Calu3 (cell line): ENCODE results near the gene FOXE1. TPM values are rescaled to one million over a fixed set of nuclear protein-coding genes. Genes with fewer than 3 reads are reported as not detected.

Experiments used
- Bru-seq: library from RNA; stranded (reverse); fragments of 400-500 nt; gene quantifications from one replicate; lab custom pipeline; 2021; lab: Mats Ljungman, UMichigan
- BruChase-seq, 2 experiments: library from RNA; stranded (reverse); fragments of 400-500 nt; gene quantifications; one replicate each; lab custom pipeline; 2021; lab: Mats Ljungman, UMichigan
- BruUV-seq: library from RNA; stranded (reverse); fragments of 400-500 nt; replicated peaks from 2 replicates; lab custom pipeline; 2021; lab: Mats Ljungman, UMichigan
- CTCF ChIA-PET: fragments of 300-600 bp; sonication (Branson Sonifier 250); formaldehyde crosslinking; loops from one replicate; lab custom pipeline; 2022; ENCODE audit warnings: antibody characterized with exemption; lab: Charles Lee
- DNase-seq: peaks from one replicate; pipeline ENCODE4 v3.0.0; 2022
- H3K27ac Mint-ChIP-seq: one replicate; pipeline ENCODE4 v1.8.0; 2022; ENCODE audit warnings: mixed read lengths; ENCODE audit not compliant: unreplicated experiment
- H3K27me3 Mint-ChIP-seq: one replicate; pipeline ENCODE4 v1.8.0; 2022; ENCODE audit warnings: mixed read lengths; ENCODE audit not compliant: unreplicated experiment
- H3K36me3 Mint-ChIP-seq: one replicate; pipeline ENCODE4 v1.8.0; 2022; ENCODE audit warnings: mild to moderate bottlenecking, moderate library complexity, mixed read lengths; ENCODE audit not compliant: insufficient read depth, unreplicated experiment
- H3K4me1 Mint-ChIP-seq: one replicate; pipeline ENCODE4 v1.8.0; 2022; ENCODE audit warnings: mild to moderate bottlenecking, low read depth, mixed read lengths; ENCODE audit not compliant: unreplicated experiment
- H3K4me3 Mint-ChIP-seq: one replicate; pipeline ENCODE4 v1.8.0; 2022; ENCODE audit warnings: mild to moderate bottlenecking, low read depth, moderate library complexity, mixed read lengths; ENCODE audit not compliant: unreplicated experiment
- H3K9me3 Mint-ChIP-seq: one replicate; pipeline ENCODE4 v1.8.0; 2022; ENCODE audit warnings: low read depth, mixed read lengths; ENCODE audit not compliant: unreplicated experiment
- intact Hi-C: fragments of 100-400 bp; cut with micrococcal nuclease; formaldehyde crosslinking; loops from one replicate; pipeline ENCODE4 v1.10.0; 2022; ENCODE audit not compliant: unreplicated experiment
- long read RNA-seq: library from polyadenylated mRNA; stranded (forward); transcript quantifications from one replicate; pipeline ENCODE4 v2.0.0, GENCODE V29; 2022
- total RNA-seq: library from RNA; stranded (reverse); gene quantifications from 2 replicates; pipeline ENCODE4 v1.2.3, GENCODE V29; 2022
- TF ChIP-seq, protein P1 (sequence below): fragments of 200-600 bp; IDR thresholded peaks from one replicate; pipeline ENCODE4 v1.8.0; 2022; ENCODE audit warnings: antibody characterized with exemption; ENCODE audit not compliant: unreplicated experiment

The FOXE1 gene
- total RNA-seq (9.1 and 12.0 TPM in 2 replicates), Bru-seq, nascent RNA (percentile 65 among the genes with signal in this experiment), BruChase-seq, experiment 1, labeled RNA remaining after a 6-hour chase (percentile 73 among the genes with signal in this experiment), BruChase-seq, experiment 2, labeled RNA remaining after a 2-hour chase (percentile 84 among the genes with signal in this experiment)
- long read RNA-seq, transcript FOXE1-201 (1 exons, 3,462 nt): major isoform, 20 of 20 reads
- long read RNA-seq, partial matches to known transcripts: 0 of 20 reads
- long read RNA-seq, other reads (novel, unspliced or antisense): 0 of 20 reads

- TF ChIP-seq, protein P1, sequence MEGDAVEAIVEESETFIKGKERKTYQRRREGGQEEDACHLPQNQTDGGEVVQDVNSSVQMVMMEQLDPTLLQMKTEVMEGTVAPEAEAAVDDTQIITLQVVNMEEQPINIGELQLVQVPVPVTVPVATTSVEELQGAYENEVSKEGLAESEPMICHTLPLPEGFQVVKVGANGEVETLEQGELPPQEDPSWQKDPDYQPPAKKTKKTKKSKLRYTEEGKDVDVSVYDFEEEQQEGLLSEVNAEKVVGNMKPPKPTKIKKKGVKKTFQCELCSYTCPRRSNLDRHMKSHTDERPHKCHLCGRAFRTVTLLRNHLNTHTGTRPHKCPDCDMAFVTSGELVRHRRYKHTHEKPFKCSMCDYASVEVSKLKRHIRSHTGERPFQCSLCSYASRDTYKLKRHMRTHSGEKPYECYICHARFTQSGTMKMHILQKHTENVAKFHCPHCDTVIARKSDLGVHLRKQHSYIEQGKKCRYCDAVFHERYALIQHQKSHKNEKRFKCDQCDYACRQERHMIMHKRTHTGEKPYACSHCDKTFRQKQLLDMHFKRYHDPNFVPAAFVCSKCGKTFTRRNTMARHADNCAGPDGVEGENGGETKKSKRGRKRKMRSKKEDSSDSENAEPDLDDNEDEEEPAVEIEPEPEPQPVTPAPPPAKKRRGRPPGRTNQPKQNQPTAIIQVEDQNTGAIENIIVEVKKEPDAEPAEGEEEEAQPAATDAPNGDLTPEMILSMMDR: no peak
- CTCF ChIA-PET: interaction anchor here (0.6 to 1.2 kb wide), 5 partner anchors 41 to 1187 kb away, joined by 3 to 4 read pairs (median 3); no protein-coding TSS in a partner anchor
- H3K4me1 Mint-ChIP-seq: no peaks in the 10 kb centered on the region
Measured at GRCh38 chr9:97853056-97853843, at the start of gene FOXE1. TSS of gene FOXE1 (plus strand) at chr9:97853226. CDS start at chr9:97853915, 689 bp downstream.

GRCh38 chr9:97804059-97804365, 49.0 kb upstream of the FOXE1 start:
- no peak for DNase-seq
- Mint-ChIP-seq H3K27me3 (no peaks in the 10 kb centered on the region), H3K4me3 (peak overlapping the region; percentile 61), H3K27ac (peak overlapping the region; percentile 71), H3K9me3 (no peaks in the 10 kb centered on the region), H3K36me3 (peaks cover 27% of the 10 kb centered on the region), H3K4me1 (peaks cover 27% of the 10 kb centered on the region)
- intact Hi-C loops: loop anchor here (5.0 kb wide), 1 partner anchor 92 kb away; no protein-coding TSS in a partner anchor
- BruUV-seq: no TSS peak
- TF ChIP-seq, protein P1: no peak
- CTCF ChIA-PET: no interaction called here

More at GRCh38 chr9:97853056-97853843, at the start of gene FOXE1:
- intact Hi-C loops: loop anchor here (2.0 to 5.0 kb wide), 2 partner anchors 50 to 141 kb away; no protein-coding TSS in a partner anchor
- no peaks in the 10 kb centered on the region for H3K27me3 Mint-ChIP-seq
- peak; percentile 45 for DNase-seq
- no TSS peak for BruUV-seq
- peak within 1 kb of the TSS; percentile 96 for H3K4me3 Mint-ChIP-seq
- H3K36me3 Mint-ChIP-seq: peaks cover 25% of the 10 kb centered on the region
- peak within 1 kb of the TSS; percentile 47 for H3K27ac Mint-ChIP-seq
- H3K9me3 Mint-ChIP-seq: no peaks in the 10 kb centered on the region

DNA sequence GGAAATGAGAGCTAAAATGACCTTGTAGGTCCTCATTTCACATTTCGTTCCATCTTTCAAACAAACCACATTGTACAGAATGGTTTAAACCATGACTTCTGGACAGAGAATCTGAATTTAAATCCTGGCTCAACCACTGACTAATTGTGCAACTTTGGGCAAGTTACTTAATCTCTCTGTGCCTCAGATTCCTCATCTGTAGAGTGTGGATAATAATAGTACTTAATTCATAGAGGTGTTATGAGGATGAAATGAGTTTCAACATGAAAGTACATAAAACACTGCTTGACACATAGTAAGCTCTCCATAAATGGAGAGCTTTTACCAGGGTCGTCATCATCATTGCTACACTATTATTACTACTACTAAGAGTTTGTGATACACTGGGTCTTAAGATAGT, 46.3 kb upstream of the FOXE1 start:
- Mint-ChIP-seq H3K27ac (no peak overlapping the region), H3K36me3 (peaks cover 30% of the 10 kb centered on the region), H3K9me3 (no peaks in the 10 kb centered on the region), H3K4me1 (peaks cover 27% of the 10 kb centered on the region), H3K4me3 (no peak overlapping the region), H3K27me3 (no peaks in the 10 kb centered on the region)
- CTCF ChIA-PET: no interaction called here
- TF ChIP-seq, protein P1: no peak
- no peak for DNase-seq
- intact Hi-C loops: no loop called here
- BruUV-seq: no TSS peak

DNA sequence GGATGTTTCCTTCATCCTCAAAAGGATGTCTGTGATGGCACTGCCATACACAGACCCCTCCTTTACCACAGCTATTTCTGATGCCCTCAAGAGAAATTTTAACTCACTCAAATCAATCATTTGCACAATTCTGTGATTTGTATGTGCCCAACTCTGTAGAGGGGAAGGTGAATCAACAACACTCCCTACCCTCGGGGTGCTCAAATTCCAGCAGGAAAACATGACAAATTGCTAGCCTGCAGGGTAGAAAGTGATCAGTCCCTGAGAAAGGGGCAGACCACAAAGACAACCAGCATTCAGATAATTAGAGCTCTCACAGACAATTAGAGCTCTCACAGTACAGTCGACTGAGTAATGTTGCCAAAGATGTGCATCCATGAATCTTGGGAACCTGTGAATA, 45.3 kb upstream of the FOXE1 start:
- Mint-ChIP-seq H3K36me3 (peaks cover 27% of the 10 kb centered on the region), H3K27ac (no peak overlapping the region), H3K9me3 (no peaks in the 10 kb centered on the region), H3K4me1 (peaks cover 24% of the 10 kb centered on the region), H3K27me3 (no peaks in the 10 kb centered on the region), H3K4me3 (no peak overlapping the region)
- TF ChIP-seq, protein P1: no peak
- CTCF ChIA-PET: no interaction called here
- DNase-seq: no peak
- no TSS peak for BruUV-seq
- intact Hi-C loops: no loop called here
